Measurements from ENCODE around the gene EIF2AK2. TPM values are rescaled to one million over a fixed set of nuclear protein-coding genes. Genes with fewer than 3 reads are reported as not detected.

Gene EIF2AK2
- total and polyA plus RNA-seq, 9 donors: 12.0 to 63.2 (median 39.4) TPM

- Histone ChIP-seq H3K36me3 (no peaks in the 10 kb centered on the region), H3K4me3 (no peak overlapping the region), H3K4me1 (ENCODE audit: insufficient read depth) (no peaks in the 10 kb centered on the region), H3K27ac (no peak overlapping the region), H3K9me3 (no peaks in the 10 kb centered on the region), H3K27me3 (no peaks in the 10 kb centered on the region)
- WGBS, 3 donors: 85 to 92% (median 92%) methylated on average over 1 of the region's 1 CpG
- intact Hi-C loops (cut with DNase I): no loop called here
- no peak for TF ChIP-seq CTCF (IDR thresholded peaks at IDR 0.05)
- TF ChIP-seq EP300 (IDR thresholded peaks at IDR 0.05): no peak
- TF ChIP-seq POLR2A (IDR thresholded peaks at IDR 0.05): no peak
- DNase-seq: no peak
Measured at GRCh38 chr2:37117566-37117965, 39.2 kb downstream of the EIF2AK2 start.

- WGBS, 3 donors: 71 to 96% (median 78%) methylated on average over 2 of the region's 2 CpGs
- H3K9me3 ChIP-seq: no peaks in the 10 kb centered on the region
- no peak for TF ChIP-seq POLR2A (IDR thresholded peaks at IDR 0.05)
- no peak for TF ChIP-seq EP300 (IDR thresholded peaks at IDR 0.05)
- TF ChIP-seq CTCF (IDR thresholded peaks at IDR 0.05): no peak
- no peak for DNase-seq
- no peaks in the 10 kb centered on the region for H3K4me1 ChIP-seq (ENCODE audit: insufficient read depth)
- no peaks in the 10 kb centered on the region for H3K36me3 ChIP-seq
- H3K27ac ChIP-seq: no peak overlapping the region
- H3K4me3 ChIP-seq: no peak overlapping the region
- no peaks in the 10 kb centered on the region for H3K27me3 ChIP-seq
- intact Hi-C loops (cut with DNase I): no loop called here
Measured at GRCh38 chr2:37111958-37112357, 44.8 kb downstream of the EIF2AK2 start.

GRCh38 chr2:37110306-37111212 lies 46.2 kb downstream of the EIF2AK2 start:
- H3K4me3 ChIP-seq: no peak overlapping the region
- DNase-seq: no peak
- intact Hi-C loops (cut with DNase I): no loop called here
- no peaks in the 10 kb centered on the region for H3K4me1 ChIP-seq (ENCODE audit: insufficient read depth)
- 91 to 95% (median 92%) methylated on average over 4 of the region's 4 CpGs for WGBS, 3 donors
- H3K27me3 ChIP-seq: no peaks in the 10 kb centered on the region
- TF ChIP-seq CTCF (IDR thresholded peaks at IDR 0.05): no peak
- no peak for TF ChIP-seq EP300 (IDR thresholded peaks at IDR 0.05)
- no peak for TF ChIP-seq POLR2A (IDR thresholded peaks at IDR 0.05)
- no peaks in the 10 kb centered on the region for H3K36me3 ChIP-seq
- no peaks in the 10 kb centered on the region for H3K9me3 ChIP-seq
- H3K27ac ChIP-seq: no peak overlapping the region

GRCh38 chr2:37109523-37109922 lies 47.3 kb downstream of the EIF2AK2 start:
- no peaks in the 10 kb centered on the region for H3K9me3 ChIP-seq
- no peaks in the 10 kb centered on the region for H3K27me3 ChIP-seq

More at GRCh38 chr2:37109523-37109922, 47.3 kb downstream of the EIF2AK2 start:
- DNase-seq: no peak
- Histone ChIP-seq H3K4me3 (no peak overlapping the region), H3K4me1 (ENCODE audit: insufficient read depth) (no peaks in the 10 kb centered on the region), H3K36me3 (no peaks in the 10 kb centered on the region), H3K27ac (no peak overlapping the region)
- TF ChIP-seq EP300 (IDR thresholded peaks at IDR 0.05) (no peak), CTCF (IDR thresholded peaks at IDR 0.05) (no peak), POLR2A (IDR thresholded peaks at IDR 0.05) (no peak)
- intact Hi-C loops (cut with DNase I): no loop called here
- 89 to 91% (median 89%) methylated on average over 4 of the region's 4 CpGs for WGBS, 3 donors
